ENCODE data around the gene RIPOR3.

- TF ChIP-seq SP1 (IDR thresholded peaks at IDR 0.05) (no peak), ZNF384 (IDR thresholded peaks at IDR 0.05) (no peak), TARDBP (IDR thresholded peaks at IDR 0.05) (no peak), ELF4 (IDR thresholded peaks at IDR 0.05) (no peak)
These were observed 101.6 kb downstream of the RIPOR3 start for GRCh38 chr20:50589548-50590347.

Measured in HEK293T (cell line).